ENCODE results near the gene ZNF487.

GRCh38 chr10:43524434-43525247 lies 87.7 kb downstream of the ZNF487 start:
- TF ChIP-seq CTCF (conservative IDR thresholded peaks at IDR 0.05; ENCODE audit: low read length) (no peak), EZH2phosphoT487 (IDR thresholded peaks at IDR 0.05; ENCODE audit: borderline replicate concordance) (no peak)

Data from Loucy (cell line).